Liver (tissue), 9 donors: Measurements from ENCODE around the gene DRAM1. TPM values are rescaled to one million over a fixed set of nuclear protein-coding genes. Genes with fewer than 3 reads are reported as not detected.

ENCODE experiments used
- DNase-seq: peaks from one replicate; pipeline ENCODE4 v3.0.0-alpha.2; 2017; ENCODE audit warnings: low spot score
- H3K27ac ChIP-seq, 2 donors: one replicate each; pipeline ENCODE4 v1.7.0; 2013; ENCODE audit warnings: inconsistent platforms in 2 of 2, low read length in 2 of 2, control low read depth in 1 of 2, low read depth in 1 of 2, mild to moderate bottlenecking in 1 of 2
- H3K27me3 ChIP-seq, 4 donors: one replicate each; pipeline versions ENCODE4 v1.6.1 to v1.7.0; 2013; ENCODE audit warnings: low read length in 3 of 4, inconsistent platforms in 1 of 4, mild to moderate bottlenecking in 1 of 4, moderate library complexity in 1 of 4; ENCODE audit not compliant: control insufficient read depth in 4 of 4, insufficient read depth in 4 of 4
- H3K36me3 ChIP-seq, 4 donors: one replicate each; pipeline versions ENCODE4 v1.6.1 to v1.7.0; 2013; ENCODE audit warnings: low read length in 3 of 4, mild to moderate bottlenecking in 3 of 4, low read depth in 1 of 4, moderate library complexity in 1 of 4; ENCODE audit not compliant: control insufficient read depth in 4 of 4, insufficient read depth in 3 of 4
- H3K4me1 ChIP-seq, 4 donors: one replicate each; pipeline versions ENCODE4 v1.6.1 to v1.7.0; 2013; ENCODE audit warnings: low read length in 3 of 4, mild to moderate bottlenecking in 3 of 4, moderate library complexity in 1 of 4; ENCODE audit not compliant: control insufficient read depth in 4 of 4, insufficient read depth in 4 of 4
- H3K4me3 ChIP-seq, 3 donors: one replicate each; pipeline versions ENCODE4 v1.6.1 to v1.7.0; 2013; ENCODE audit warnings: low read length in 3 of 3, control low read depth in 1 of 3, low read depth in 1 of 3, mild to moderate bottlenecking in 1 of 3
- H3K9ac ChIP-seq, 2 donors: one replicate each; pipeline ENCODE4 v1.7.0; 2013; ENCODE audit warnings: low read length in 2 of 2, mild to moderate bottlenecking in 2 of 2, moderate library complexity in 2 of 2, control low read depth in 1 of 2, low read depth in 1 of 2
- H3K9me3 ChIP-seq, 4 donors: one replicate each; pipeline versions ENCODE4 v1.6.1 to v1.7.0; 2013; ENCODE audit warnings: low read length in 3 of 4; ENCODE audit not compliant: control insufficient read depth in 4 of 4
- EGR1 ChIP-seq, 2 donors: IDR thresholded peaks; 2 replicates each; pipeline ENCODE4 v1.6.1; 2016 to 2018; ENCODE audit warnings: antibody characterized with exemption in 2 of 2, low read depth in 2 of 2
- FOXA1 ChIP-seq: IDR thresholded peaks from 2 replicates; pipeline ENCODE4 v1.6.1; 2016; ENCODE audit warnings: antibody characterized with exemption
- FOXA2 ChIP-seq: IDR thresholded peaks from 2 replicates; pipeline ENCODE4 v1.6.1; 2016; ENCODE audit warnings: antibody characterized with exemption
- HNF4A ChIP-seq, 2 donors: conservative IDR thresholded peaks; 2 replicates each; pipeline ENCODE4 v1.6.1; 2016; ENCODE audit warnings: antibody characterized with exemption in 2 of 2, mild to moderate bottlenecking in 2 of 2
- HNF4G ChIP-seq: IDR thresholded peaks from 2 replicates; pipeline ENCODE4 v1.6.1; 2016; ENCODE audit warnings: antibody characterized with exemption
- MAX ChIP-seq: IDR thresholded peaks from 2 replicates; pipeline ENCODE4 v1.6.1; 2016; ENCODE audit warnings: antibody characterized with exemption
- NR2F2 ChIP-seq: IDR thresholded peaks from 2 replicates; pipeline ENCODE4 v1.6.1; 2016; ENCODE audit warnings: antibody characterized with exemption
- RAD21 ChIP-seq, 2 donors: IDR thresholded peaks; 2 replicates each; pipeline ENCODE4 v1.6.1; 2016; ENCODE audit warnings: antibody characterized with exemption in 2 of 2, mild to moderate bottlenecking in 2 of 2
- REST ChIP-seq: IDR thresholded peaks from 2 replicates; pipeline ENCODE4 v1.6.1; 2016; ENCODE audit warnings: antibody characterized with exemption, mild to moderate bottlenecking
- RXRA ChIP-seq, 2 donors: IDR thresholded peaks; 2 replicates each; pipeline ENCODE4 v1.6.1; 2017 to 2018; ENCODE audit warnings: antibody characterized with exemption in 2 of 2, mild to moderate bottlenecking in 1 of 2
- SP1 ChIP-seq: IDR thresholded peaks from 2 replicates; pipeline ENCODE4 v1.6.1; 2018; ENCODE audit warnings: antibody characterized with exemption, mild to moderate bottlenecking
- TAF1 ChIP-seq: conservative IDR thresholded peaks from 2 replicates; pipeline ENCODE4 v1.6.1; 2016; ENCODE audit warnings: antibody characterized with exemption, mild to moderate bottlenecking
- YY1 ChIP-seq: IDR thresholded peaks from 2 replicates; pipeline ENCODE4 v1.6.1; 2016; ENCODE audit warnings: antibody characterized with exemption, mild to moderate bottlenecking
- WGBS: extraction: QIAGEN DNeasy Blood & Tissue Kit; methylation state at CpG from one replicate; pipeline ENCODE4 v1.1.7; 2013; 5-methylcytosine and 5-hydroxymethylcytosine counted together
- polyA plus RNA-seq, 2 donors: library from polyadenylated mRNA; stranded (reverse) in 1 of 2; unstranded in 1 of 2; fragments of 200-250 nt in 1 of 2; fragments of >200 nt in 1 of 2; fragmentation: Nextera tagmentation in 1 of 2; extraction: Ambion mirVana in 1 of 2; gene quantifications; one replicate each; pipeline versions ENCODE4 v1.2.1 to v1.2.3, GENCODE V29; 2013 to 2015
- total RNA-seq, 2 donors: library from RNA; depleted of rRNA; stranded (reverse); fragments of >200 nt; gene quantifications; one replicate each; pipeline ENCODE4 v1.2.3, GENCODE V29; 2014
- TF ChIP-seq, protein P1 (sequence below): IDR thresholded peaks from 2 replicates; pipeline ENCODE4 v1.6.1; 2016; ENCODE audit warnings: antibody characterized with exemption
- donor health status: healthy.
- donor health status: healthy.
- donor health status: healthy.
- donor health status: healthy.
- donor health status: healthy.

Gene DRAM1
- total and polyA plus RNA-seq, 4 donors = 2.7 to 7.8 (median 3.4) TPM

DNA sequence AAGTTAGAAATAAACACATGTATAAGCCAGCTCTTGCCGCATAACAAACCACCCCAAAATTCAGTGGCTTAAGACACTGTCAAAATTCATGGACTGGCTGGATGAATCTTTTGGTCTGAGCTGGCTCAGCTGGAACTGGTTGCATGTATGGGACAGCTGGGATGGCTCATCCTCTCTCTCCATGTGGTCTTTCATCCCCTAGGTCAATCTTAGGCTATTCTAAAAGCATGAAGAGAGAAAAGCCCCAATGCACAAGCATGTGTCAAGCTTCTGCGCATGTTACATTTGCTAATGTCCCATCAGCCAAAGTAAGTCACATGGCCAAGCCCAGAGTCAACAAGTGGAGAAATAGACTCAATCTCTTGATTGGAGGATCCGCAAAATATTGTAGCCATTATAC lies 71.0 kb downstream of the DRAM1 start:
- H3K27ac ChIP-seq = no peak overlapping the region
- no peak for TF ChIP-seq RXRA (IDR thresholded peaks at IDR 0.05)
- no peak overlapping the region for H3K4me3 ChIP-seq
- no peak for DNase-seq
- no peaks in the 10 kb centered on the region for H3K4me1 ChIP-seq
- H3K9ac ChIP-seq = no peak overlapping the region
- no peaks in the 10 kb centered on the region for H3K27me3 ChIP-seq
- H3K36me3 ChIP-seq = no peaks in the 10 kb centered on the region
- WGBS = 94% methylated on average over 3 of the region's 3 CpGs
- no peaks in the 10 kb centered on the region for H3K9me3 ChIP-seq

DNA sequence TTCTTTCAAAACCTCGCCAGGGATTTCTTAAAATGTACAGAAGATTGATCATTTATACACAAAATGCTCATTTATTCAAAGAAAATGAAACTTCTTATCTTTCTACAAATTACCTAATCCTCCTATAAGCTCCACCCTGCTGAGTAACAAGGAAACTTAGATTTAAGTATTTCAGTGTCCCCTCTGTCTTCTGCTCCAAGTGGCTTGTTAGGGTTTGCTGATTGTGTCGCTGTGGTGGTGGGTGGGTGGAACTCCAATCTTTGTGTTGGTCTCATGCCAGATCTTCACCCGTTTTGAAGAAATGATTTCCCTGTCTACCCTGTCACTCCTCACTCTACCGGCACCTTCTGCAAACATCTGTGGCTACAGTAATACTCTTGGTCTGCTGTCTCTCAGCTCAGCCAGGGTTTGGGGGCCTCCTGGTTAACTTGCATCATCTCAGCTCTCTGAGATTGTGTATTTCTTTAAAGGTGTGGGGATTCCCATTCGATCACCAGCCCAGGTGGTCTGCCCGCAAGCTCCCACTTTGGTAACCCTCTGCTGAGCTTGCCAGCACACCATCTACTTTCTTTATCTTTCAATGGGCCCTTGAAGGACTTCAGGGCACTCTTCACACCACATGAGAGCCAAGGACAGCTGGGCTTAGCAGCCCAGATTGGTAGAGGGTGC lies 73.8 kb downstream of the DRAM1 start:
- no peak overlapping the region for H3K4me3 ChIP-seq
- WGBS = 90% methylated on average over 6 of the region's 6 CpGs
- H3K36me3 ChIP-seq = no peaks in the 10 kb centered on the region
- H3K9ac ChIP-seq = no peak overlapping the region
- no peaks in the 10 kb centered on the region for H3K4me1 ChIP-seq
- H3K27me3 ChIP-seq = no peaks in the 10 kb centered on the region
- TF ChIP-seq, protein P1, sequence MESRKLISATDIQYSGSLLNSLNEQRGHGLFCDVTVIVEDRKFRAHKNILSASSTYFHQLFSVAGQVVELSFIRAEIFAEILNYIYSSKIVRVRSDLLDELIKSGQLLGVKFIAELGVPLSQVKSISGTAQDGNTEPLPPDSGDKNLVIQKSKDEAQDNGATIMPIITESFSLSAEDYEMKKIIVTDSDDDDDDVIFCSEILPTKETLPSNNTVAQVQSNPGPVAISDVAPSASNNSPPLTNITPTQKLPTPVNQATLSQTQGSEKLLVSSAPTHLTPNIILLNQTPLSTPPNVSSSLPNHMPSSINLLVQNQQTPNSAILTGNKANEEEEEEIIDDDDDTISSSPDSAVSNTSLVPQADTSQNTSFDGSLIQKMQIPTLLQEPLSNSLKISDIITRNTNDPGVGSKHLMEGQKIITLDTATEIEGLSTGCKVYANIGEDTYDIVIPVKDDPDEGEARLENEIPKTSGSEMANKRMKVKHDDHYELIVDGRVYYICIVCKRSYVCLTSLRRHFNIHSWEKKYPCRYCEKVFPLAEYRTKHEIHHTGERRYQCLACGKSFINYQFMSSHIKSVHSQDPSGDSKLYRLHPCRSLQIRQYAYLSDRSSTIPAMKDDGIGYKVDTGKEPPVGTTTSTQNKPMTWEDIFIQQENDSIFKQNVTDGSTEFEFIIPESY = no peak
- TF ChIP-seq MAX (no peak), FOXA1 (no peak), HNF4G (no peak), SP1 (no peak), NR2F2 (no peak)
- no peak overlapping the region for H3K27ac ChIP-seq
- no peak for DNase-seq
- no peaks in the 10 kb centered on the region for H3K9me3 ChIP-seq

DNA sequence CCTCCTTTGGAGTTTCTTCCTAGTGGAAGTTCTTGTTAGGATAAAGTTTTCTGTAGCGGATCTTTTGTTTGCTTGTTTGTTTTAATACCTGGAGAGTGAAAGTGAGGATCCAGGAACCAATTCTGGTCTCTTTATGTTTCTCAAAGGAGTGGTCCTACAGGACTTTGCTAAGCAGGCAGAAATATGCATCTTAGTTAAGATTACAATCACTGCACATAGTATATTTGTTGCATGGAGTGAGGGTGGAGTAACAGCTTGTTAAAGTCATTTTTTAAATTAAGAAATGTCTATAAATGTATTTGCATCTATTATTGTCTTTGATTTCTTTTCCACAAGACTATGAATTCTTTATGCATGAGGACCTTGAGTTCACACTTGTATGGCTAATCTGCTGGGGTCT lies 76.7 kb downstream of the DRAM1 start:
- no peaks in the 10 kb centered on the region for H3K4me1 ChIP-seq
- H3K27ac ChIP-seq = no peak overlapping the region
- H3K9me3 ChIP-seq = no peaks in the 10 kb centered on the region
- TF ChIP-seq TAF1 (no peak), RAD21 (IDR thresholded peaks at IDR 0.05) (no peak), HNF4A (conservative IDR thresholded peaks at IDR 0.05) (no peak), FOXA2 (no peak), YY1 (no peak), SP1 (no peak), MAX (no peak), EGR1 (IDR thresholded peaks at IDR 0.05; ENCODE audit: low read depth in 2 of 2) (no peak), HNF4G (no peak)
- H3K4me3 ChIP-seq = no peak overlapping the region
- H3K27me3 ChIP-seq = no peaks in the 10 kb centered on the region
- DNase-seq = no peak
- H3K9ac ChIP-seq = no peak overlapping the region
- WGBS = 88% methylated on average over 1 of the region's 1 CpG
- H3K36me3 ChIP-seq = no peaks in the 10 kb centered on the region

DNA sequence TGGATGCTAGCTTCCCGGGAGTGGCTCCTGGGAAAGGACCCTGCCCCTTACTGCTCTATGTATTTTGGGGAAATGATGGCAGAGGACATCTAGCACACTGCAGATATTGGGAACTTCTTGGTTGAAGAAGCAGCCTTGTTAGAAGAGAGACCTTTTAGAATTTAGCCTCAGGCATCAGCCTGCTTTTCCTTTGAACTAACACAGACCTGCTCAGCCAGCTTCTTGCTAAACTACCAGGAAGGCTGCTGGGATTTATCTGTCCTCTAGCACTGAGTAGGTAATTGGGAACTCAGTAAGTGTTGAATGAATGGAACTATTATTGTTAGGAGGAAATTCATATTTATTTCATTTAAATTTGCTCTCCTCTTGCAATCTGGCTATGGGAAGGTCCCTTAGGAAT lies 77.3 kb downstream of the DRAM1 start:
- Histone ChIP-seq H3K27ac (no peak overlapping the region), H3K36me3 (no peaks in the 10 kb centered on the region), H3K9ac (no peak overlapping the region), H3K9me3 (peaks cover 0 to 2% (median under 1%) of the 10 kb centered on the region in 4 donors), H3K4me3 (no peak overlapping the region), H3K4me1 (no peaks in the 10 kb centered on the region), H3K27me3 (no peaks in the 10 kb centered on the region)
- WGBS = 86% methylated on average over 1 of the region's 1 CpG
- TF ChIP-seq, protein P1 = no peak
- TF ChIP-seq HNF4A (conservative IDR thresholded peaks at IDR 0.05) (no peak), RXRA (IDR thresholded peaks at IDR 0.05) (no peak), REST (no peak)
- no peak for DNase-seq
